Endothelial cell of umbilical vein (primary cell): ENCODE results near the gene IER5.

ENCODE experiments used
- CTCF ChIP-seq, 2 donors: IDR thresholded peaks; 1 replicate in 1 of 2; 2 replicates in 1 of 2; pipeline ENCODE4 v1.5.1; 2011; ENCODE audit warnings: low read length in 2 of 2, mild to moderate bottlenecking in 2 of 2, moderate library complexity in 2 of 2, control low read depth in 1 of 2, inconsistent platforms in 1 of 2, low read depth in 1 of 2; ENCODE audit not compliant: insufficient read depth in 1 of 2; ENCODE audit errors: extremely low read depth in 1 of 2
- POLR2AphosphoS5 ChIP-seq: IDR thresholded peaks from 2 replicates; pipeline ENCODE4 v1.6.1; 2012; ENCODE audit warnings: low read depth, mild to moderate bottlenecking, control low read depth, low read length, moderate library complexity; ENCODE audit not compliant: insufficient read depth

GRCh38 chr1:181080556-181080955 lies 7.9 kb upstream of the IER5 start:
- TF ChIP-seq CTCF (IDR thresholded peaks at IDR 0.05; ENCODE audit: extremely low read depth in 1 of 2, insufficient read depth in 1 of 2, low read depth in 1 of 2, low read length in 2 of 2): no peak
- TF ChIP-seq POLR2AphosphoS5: no peak
